ENCODE measurements around the gene SEC63. TPM values are rescaled to one million over a fixed set of nuclear protein-coding genes. Genes with fewer than 3 reads are reported as not detected.
"Not testable (repeated sequence)": the region's sequence is repeated elsewhere in the genome, so short reads cannot be mapped to it uniquely, and the experiment has no call there.

Gene SEC63, protein sequence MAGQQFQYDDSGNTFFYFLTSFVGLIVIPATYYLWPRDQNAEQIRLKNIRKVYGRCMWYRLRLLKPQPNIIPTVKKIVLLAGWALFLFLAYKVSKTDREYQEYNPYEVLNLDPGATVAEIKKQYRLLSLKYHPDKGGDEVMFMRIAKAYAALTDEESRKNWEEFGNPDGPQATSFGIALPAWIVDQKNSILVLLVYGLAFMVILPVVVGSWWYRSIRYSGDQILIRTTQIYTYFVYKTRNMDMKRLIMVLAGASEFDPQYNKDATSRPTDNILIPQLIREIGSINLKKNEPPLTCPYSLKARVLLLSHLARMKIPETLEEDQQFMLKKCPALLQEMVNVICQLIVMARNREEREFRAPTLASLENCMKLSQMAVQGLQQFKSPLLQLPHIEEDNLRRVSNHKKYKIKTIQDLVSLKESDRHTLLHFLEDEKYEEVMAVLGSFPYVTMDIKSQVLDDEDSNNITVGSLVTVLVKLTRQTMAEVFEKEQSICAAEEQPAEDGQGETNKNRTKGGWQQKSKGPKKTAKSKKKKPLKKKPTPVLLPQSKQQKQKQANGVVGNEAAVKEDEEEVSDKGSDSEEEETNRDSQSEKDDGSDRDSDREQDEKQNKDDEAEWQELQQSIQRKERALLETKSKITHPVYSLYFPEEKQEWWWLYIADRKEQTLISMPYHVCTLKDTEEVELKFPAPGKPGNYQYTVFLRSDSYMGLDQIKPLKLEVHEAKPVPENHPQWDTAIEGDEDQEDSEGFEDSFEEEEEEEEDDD
- 7.0 and 19.2 TPM in 2 replicates for total RNA-seq (2014; rRNA removed; shearing (Covaris generic); ENCODE audit: low replicate concordance)

GRCh38 chr6:107957909-107958688 lies at the start of gene SEC63:
Gene SEC63 (minus strand): TSS chr6:107958208. CDS start chr6:107958009, 199 bp downstream.
- peak; percentile 97 for DNase-seq
- Histone ChIP-seq H3K36me3 (peaks cover 10% of the 10 kb centered on the region), H3K27me3 (no peaks in the 10 kb centered on the region), H3K4me3 (peak within 1 kb of the TSS; percentile 73), H3K9me3 (no peaks in the 10 kb centered on the region)

DNA sequence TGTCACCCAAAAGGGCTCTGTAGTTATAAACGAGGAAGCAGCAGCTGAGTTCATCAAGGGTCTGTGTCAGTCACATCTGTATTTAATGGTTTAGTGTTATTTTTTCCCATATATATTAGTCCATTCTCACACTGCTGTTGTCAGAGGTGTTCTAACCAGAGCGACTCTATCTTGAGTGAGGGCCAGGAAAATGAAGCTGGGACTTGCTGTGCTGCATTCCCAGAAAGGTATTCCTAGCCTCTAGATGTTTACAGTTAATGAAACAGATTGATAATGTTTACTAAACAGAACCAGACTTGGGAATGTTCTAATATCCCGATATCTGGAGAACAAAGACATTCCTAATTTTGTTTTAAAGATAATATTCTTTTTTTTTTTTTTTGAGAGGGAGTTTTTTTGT lies 48.0 kb upstream of the SEC63 start:
- H3K36me3 ChIP-seq = no peaks in the 10 kb centered on the region
- peaks cover 9% of the 10 kb centered on the region for H3K9me3 ChIP-seq
- H3K4me3 ChIP-seq = no peak overlapping the region
- H3K27me3 ChIP-seq = no peaks in the 10 kb centered on the region
- DNase-seq = no peak

DNA sequence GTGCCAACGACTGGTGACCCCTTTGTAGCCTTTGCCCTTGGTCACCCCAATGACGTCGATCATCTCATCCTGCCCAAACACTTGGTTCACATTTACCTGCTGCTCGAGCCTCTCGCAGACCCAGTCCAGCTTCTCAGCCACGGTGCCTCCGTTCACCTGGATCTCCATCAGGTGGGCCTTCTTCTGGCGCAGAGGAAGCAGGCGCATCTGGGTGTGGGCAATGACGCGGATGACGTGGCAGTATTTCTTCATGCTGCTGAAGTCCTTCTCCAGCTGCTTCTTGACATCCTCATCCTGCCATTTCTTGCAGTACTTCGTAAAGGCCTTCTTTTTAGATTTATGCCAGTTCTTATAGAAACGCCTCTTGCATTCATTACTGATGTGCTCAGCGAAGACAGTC lies 46.9 kb upstream of the SEC63 start:
- Histone ChIP-seq H3K36me3 (no peaks in the 10 kb centered on the region), H3K9me3 (peaks cover 9% of the 10 kb centered on the region), H3K27me3 (no peaks in the 10 kb centered on the region), H3K4me3 (no peak overlapping the region)
- no peak for DNase-seq

- H3K4me3 ChIP-seq = no peak overlapping the region
- H3K36me3 ChIP-seq = no peaks in the 10 kb centered on the region
- peak; percentile 28 for DNase-seq
Measured at GRCh38 chr6:108002365-108003221, 44.6 kb upstream of the SEC63 start.

DNA sequence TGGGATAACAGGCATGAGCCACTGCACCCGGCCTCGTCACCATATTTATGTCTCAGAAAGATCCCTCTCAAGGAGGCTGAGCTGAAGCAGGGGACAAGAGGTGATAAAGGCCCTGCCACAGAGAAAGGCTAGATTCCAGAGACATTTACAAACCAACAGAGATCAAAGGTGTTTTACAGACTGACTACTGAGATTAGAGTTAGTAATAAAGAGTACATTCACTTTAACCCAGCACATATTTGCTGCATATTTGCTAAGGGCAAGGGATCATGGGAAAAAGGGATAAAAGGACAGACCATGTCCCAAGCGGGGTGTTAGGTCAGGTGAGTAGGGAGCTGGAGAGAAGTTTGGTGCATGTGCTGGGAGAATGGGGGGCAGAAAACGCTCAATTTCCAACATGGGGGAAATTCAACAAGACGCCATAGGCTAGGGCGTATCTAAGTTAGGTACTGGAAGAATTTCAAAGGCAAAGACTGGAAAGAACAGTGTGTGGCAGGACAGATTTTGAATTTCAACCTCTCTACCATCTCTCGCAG lies 43.8 kb upstream of the SEC63 start:
- DNase-seq = no peak
- no peaks in the 10 kb centered on the region for H3K27me3 ChIP-seq
- no peaks in the 10 kb centered on the region for H3K36me3 ChIP-seq
- no peak overlapping the region for H3K4me3 ChIP-seq
- no peaks in the 10 kb centered on the region for H3K9me3 ChIP-seq

More at GRCh38 chr6:108002365-108003221, 44.6 kb upstream of the SEC63 start:
- Histone ChIP-seq H3K9me3 (no peaks in the 10 kb centered on the region), H3K27me3 (no peaks in the 10 kb centered on the region)

GRCh38 chr6:108000259-108000658 lies 42.3 kb upstream of the SEC63 start:
- not testable (repeated sequence) for H3K4me3 ChIP-seq, DNase-seq, H3K9me3 ChIP-seq, H3K36me3 ChIP-seq, H3K27me3 ChIP-seq

- H3K9me3 ChIP-seq = no peaks in the 10 kb centered on the region
- no peaks in the 10 kb centered on the region for H3K27me3 ChIP-seq
- no peak overlapping the region for H3K4me3 ChIP-seq
- H3K36me3 ChIP-seq = no peaks in the 10 kb centered on the region
- DNase-seq = no peak
Measured at GRCh38 chr6:107999341-107999740, 41.3 kb upstream of the SEC63 start.

DNA sequence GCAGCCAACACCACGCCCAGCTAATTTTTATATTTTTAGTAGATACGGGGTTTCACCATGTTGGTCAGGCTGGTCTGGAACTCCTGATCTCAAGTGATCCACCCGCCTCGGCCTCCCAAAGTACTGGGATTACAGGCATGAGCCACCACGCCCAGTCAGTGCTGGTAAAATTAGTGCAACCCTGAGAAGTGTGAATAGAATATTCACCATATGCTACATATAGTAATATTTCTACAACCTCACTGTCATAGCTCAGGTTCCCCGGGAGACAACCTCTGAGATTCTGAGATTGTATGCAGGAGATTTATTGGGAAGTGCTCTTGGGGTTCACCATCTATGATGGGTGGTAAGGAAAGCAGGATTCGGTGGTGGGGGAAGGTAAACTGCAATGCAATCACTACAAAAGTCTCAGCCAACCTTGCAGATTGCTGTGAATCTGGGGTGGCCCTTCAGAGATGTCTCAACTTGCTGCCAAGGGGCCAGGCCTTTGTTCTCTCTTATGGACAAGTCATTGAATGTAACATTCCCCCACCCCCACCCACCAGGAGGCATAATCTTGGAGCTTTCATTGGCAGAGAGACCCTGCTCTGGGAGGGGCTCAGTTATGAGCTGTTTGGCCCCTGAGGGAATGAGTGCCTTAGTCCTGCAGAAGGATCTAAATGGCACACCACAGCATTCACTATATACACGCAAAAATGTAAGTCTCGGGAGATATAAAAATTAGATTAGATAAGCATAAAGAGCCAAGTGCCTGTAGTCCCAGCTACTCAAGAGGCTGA lies 34.0 kb upstream of the SEC63 start:
- no peak for DNase-seq
- Histone ChIP-seq H3K27me3 (no peaks in the 10 kb centered on the region), H3K9me3 (no peaks in the 10 kb centered on the region), H3K36me3 (no peaks in the 10 kb centered on the region), H3K4me3 (no peak overlapping the region)

DNA sequence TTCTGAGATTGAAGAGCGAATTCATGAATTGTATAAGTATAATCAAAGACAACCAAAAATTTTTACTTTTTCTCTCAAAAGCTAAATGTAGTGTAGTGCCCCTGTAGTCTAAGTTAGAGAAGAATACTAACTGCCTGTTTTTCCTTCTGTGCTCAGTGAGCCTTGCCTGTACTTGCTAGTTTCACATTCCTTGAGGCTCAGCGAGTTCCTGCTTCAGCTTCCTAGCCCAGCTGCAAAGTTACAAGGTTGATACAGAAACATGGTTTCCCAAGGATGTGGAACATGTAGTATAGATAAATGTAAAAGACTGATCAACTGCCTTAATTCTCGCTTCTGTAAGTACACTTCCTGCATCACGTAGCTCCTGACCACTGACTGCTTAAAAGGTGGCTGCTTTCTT lies 33.1 kb upstream of the SEC63 start:
- no peaks in the 10 kb centered on the region for H3K36me3 ChIP-seq
- DNase-seq = no peak
- H3K9me3 ChIP-seq = no peaks in the 10 kb centered on the region
- H3K27me3 ChIP-seq = no peaks in the 10 kb centered on the region
- no peak overlapping the region for H3K4me3 ChIP-seq

DNA sequence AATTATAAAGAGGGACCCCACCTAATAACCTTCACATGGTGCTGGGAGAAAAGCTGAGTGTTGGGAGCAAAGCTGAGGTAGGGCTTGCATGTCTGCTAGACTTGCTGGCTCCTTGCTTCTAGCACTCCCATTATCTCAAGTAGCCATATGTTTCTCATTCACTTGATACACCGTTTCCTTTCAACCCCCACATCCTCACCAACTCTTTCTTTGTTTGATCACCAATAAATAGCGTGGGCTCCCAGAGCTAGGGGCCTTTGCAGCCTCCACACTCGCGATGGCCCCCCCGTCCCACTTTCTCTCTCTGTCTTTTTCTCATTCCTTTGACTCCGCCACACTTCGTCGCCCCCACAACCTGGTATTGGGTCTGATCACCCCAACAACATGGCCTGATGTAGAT lies 32.6 kb upstream of the SEC63 start:
- not testable (repeated sequence) for H3K4me3 ChIP-seq, H3K9me3 ChIP-seq, DNase-seq, H3K27me3 ChIP-seq, H3K36me3 ChIP-seq

GRCh38 chr6:107989166-107990094 lies 31.4 kb upstream of the SEC63 start:
- no peak for DNase-seq
- no peaks in the 10 kb centered on the region for H3K27me3 ChIP-seq
- no peaks in the 10 kb centered on the region for H3K36me3 ChIP-seq
- H3K9me3 ChIP-seq = no peaks in the 10 kb centered on the region
- H3K4me3 ChIP-seq = no peak overlapping the region

DNA sequence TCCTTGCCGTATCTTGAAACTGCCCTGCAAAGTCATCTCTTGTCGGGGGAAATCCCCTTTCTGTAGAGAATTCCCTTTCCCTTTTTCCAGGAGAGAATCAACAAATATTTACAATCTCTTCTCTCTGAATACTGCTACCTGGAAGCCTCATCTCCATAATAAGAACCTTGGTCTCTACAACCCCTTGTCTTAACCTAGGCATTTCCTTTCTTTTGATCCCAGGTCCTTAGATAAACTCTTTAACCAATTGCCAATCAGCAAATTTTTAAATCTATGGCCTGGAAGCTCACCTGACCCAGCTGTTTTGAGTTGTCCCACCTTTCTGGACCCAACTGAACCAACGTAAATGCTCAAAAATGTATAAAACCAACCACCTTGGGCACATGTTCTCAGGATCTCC lies 30.6 kb upstream of the SEC63 start:
- H3K9me3 ChIP-seq = no peaks in the 10 kb centered on the region
- no peak overlapping the region for H3K4me3 ChIP-seq
- no peaks in the 10 kb centered on the region for H3K36me3 ChIP-seq
- no peak for DNase-seq
- no peaks in the 10 kb centered on the region for H3K27me3 ChIP-seq

DNA sequence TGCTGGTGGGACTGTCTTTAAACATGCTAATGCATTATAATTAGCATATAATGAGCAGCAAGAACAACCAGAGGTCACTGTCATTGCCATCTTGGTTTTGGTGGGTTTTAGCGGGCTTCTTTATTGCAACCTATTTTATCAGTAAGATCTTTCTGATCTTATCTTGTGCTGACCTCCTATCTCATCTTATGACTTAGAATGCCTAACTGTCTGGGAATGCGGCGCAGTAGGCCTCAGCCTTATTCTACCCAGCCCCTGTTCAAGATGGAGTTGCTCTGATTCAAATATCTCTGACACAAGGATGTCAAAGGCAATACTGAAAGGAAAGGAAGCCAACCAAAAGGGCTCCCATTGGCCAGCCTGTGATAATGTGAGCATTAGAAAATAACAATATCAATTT lies 29.8 kb upstream of the SEC63 start:
- Histone ChIP-seq H3K36me3 (no peaks in the 10 kb centered on the region), H3K4me3 (no peak overlapping the region), H3K27me3 (no peaks in the 10 kb centered on the region), H3K9me3 (no peaks in the 10 kb centered on the region)
- no peak for DNase-seq

- Histone ChIP-seq H3K9me3 (no peaks in the 10 kb centered on the region), H3K4me3 (no peak overlapping the region), H3K36me3 (no peaks in the 10 kb centered on the region), H3K27me3 (no peaks in the 10 kb centered on the region)
- DNase-seq = no peak
Measured at GRCh38 chr6:107985701-107986100, 27.7 kb upstream of the SEC63 start.

Data from MG63 (cell line).